Muscle layer of colon (tissue), 2 donors: ENCODE data around the gene RNF150.

Experiments
- H3K27ac ChIP-seq: one replicate; pipeline ENCODE4 v1.7.0; 2013; ENCODE audit warnings: low read depth, mild to moderate bottlenecking, low read length, moderate library complexity
- H3K27me3 ChIP-seq, 2 donors: one replicate each; pipeline ENCODE4 v1.7.0; 2013; ENCODE audit warnings: low read length in 2 of 2, mild to moderate bottlenecking in 2 of 2; ENCODE audit not compliant: insufficient read depth in 2 of 2, control insufficient read depth in 1 of 2
- H3K36me3 ChIP-seq: one replicate; pipeline ENCODE4 v1.7.0; 2013; ENCODE audit warnings: mild to moderate bottlenecking, low read length; ENCODE audit not compliant: insufficient read depth
- H3K4me1 ChIP-seq: one replicate; pipeline ENCODE4 v1.7.0; 2013; ENCODE audit warnings: mild to moderate bottlenecking, low read length; ENCODE audit not compliant: insufficient read depth
- H3K4me3 ChIP-seq, 2 donors: one replicate each; pipeline ENCODE4 v1.7.0; 2013; ENCODE audit warnings: low read length in 2 of 2, low read depth in 1 of 2, mild to moderate bottlenecking in 1 of 2, moderate library complexity in 1 of 2
- H3K9ac ChIP-seq: one replicate; pipeline ENCODE4 v1.7.0; 2013; ENCODE audit warnings: low read length
- H3K9me3 ChIP-seq: one replicate; pipeline ENCODE4 v1.7.0; 2013; ENCODE audit warnings: mild to moderate bottlenecking, low read length
- donor health status: abdominal sarcoma.
- donor health status: Adenocarcinoma of cecum.

Gene RNF150

GRCh38 chr4:140903522-140904475 lies 229.5 kb downstream of the RNF150 start:
- no peak overlapping the region for H3K27ac ChIP-seq
- H3K27me3 ChIP-seq, result no peaks in the 10 kb centered on the region
- no peaks in the 10 kb centered on the region for H3K36me3 ChIP-seq
- no peak overlapping the region for H3K4me3 ChIP-seq
- no peaks in the 10 kb centered on the region for H3K9me3 ChIP-seq
- no peak overlapping the region for H3K9ac ChIP-seq
- H3K4me1 ChIP-seq, result peaks cover 36% of the 10 kb centered on the region

- peaks cover 28% of the 10 kb centered on the region for H3K4me1 ChIP-seq
- no peaks in the 10 kb centered on the region for H3K9me3 ChIP-seq
- H3K9ac ChIP-seq, result no peak overlapping the region
- H3K27me3 ChIP-seq, result no peaks in the 10 kb centered on the region
- H3K4me3 ChIP-seq, result no peak overlapping the region
- no peak overlapping the region for H3K27ac ChIP-seq
- H3K36me3 ChIP-seq, result no peaks in the 10 kb centered on the region
These were observed 231.4 kb downstream of the RNF150 start for GRCh38 chr4:140901736-140902336.

DNA sequence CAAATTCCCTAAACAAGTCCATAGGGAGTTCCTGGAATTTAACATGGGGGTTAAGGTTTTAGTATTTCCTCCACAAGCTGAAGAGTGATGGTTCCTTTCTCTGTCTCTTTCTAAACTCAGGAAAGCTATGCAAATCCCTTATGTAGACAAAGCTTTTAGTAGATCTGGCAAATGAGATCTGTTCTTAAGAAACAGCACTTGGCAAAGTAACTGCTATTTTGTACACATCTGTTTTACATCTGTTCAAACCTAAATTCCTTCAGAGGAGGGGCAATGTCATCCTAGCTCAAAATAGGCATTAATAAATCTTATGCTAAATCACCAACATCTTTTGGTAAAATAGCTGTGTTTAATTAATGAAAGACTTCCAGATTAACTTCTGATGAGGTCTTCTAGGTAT lies 239.3 kb downstream of the RNF150 start:
- H3K9me3 ChIP-seq, result no peaks in the 10 kb centered on the region
- no peak overlapping the region for H3K4me3 ChIP-seq
- H3K4me1 ChIP-seq, result peaks cover 28% of the 10 kb centered on the region
- H3K27me3 ChIP-seq, result no peaks in the 10 kb centered on the region
- H3K36me3 ChIP-seq, result no peaks in the 10 kb centered on the region
- H3K27ac ChIP-seq, result no peak overlapping the region
- no peak overlapping the region for H3K9ac ChIP-seq

- peaks cover 15% of the 10 kb centered on the region for H3K4me1 ChIP-seq
- no peak overlapping the region for H3K27ac ChIP-seq
- H3K9me3 ChIP-seq, result no peaks in the 10 kb centered on the region
- H3K27me3 ChIP-seq, result no peaks in the 10 kb centered on the region
- H3K9ac ChIP-seq, result no peak overlapping the region
- H3K36me3 ChIP-seq, result no peaks in the 10 kb centered on the region
- no peak overlapping the region for H3K4me3 ChIP-seq
These were observed 245.2 kb downstream of the RNF150 start for GRCh38 chr4:140888054-140888453.

- H3K27me3 ChIP-seq, result no peaks in the 10 kb centered on the region
- H3K9ac ChIP-seq, result no peak overlapping the region
- H3K27ac ChIP-seq, result no peak overlapping the region
- no peaks in the 10 kb centered on the region for H3K36me3 ChIP-seq
- no peak overlapping the region for H3K4me3 ChIP-seq
- H3K4me1 ChIP-seq, result peaks cover 13% of the 10 kb centered on the region
- no peaks in the 10 kb centered on the region for H3K9me3 ChIP-seq
These were observed 245.8 kb downstream of the RNF150 start for GRCh38 chr4:140887467-140887866.

GRCh38 chr4:140884431-140885058 lies 248.7 kb downstream of the RNF150 start:
- peaks cover 13% of the 10 kb centered on the region for H3K4me1 ChIP-seq
- H3K27ac ChIP-seq, result no peak overlapping the region
- no peak overlapping the region for H3K9ac ChIP-seq
- no peak overlapping the region for H3K4me3 ChIP-seq
- no peaks in the 10 kb centered on the region for H3K36me3 ChIP-seq
- H3K9me3 ChIP-seq, result no peaks in the 10 kb centered on the region
- no peaks in the 10 kb centered on the region for H3K27me3 ChIP-seq

GRCh38 chr4:140877781-140878180 lies 255.5 kb downstream of the RNF150 start:
- H3K4me3 ChIP-seq, result no peak overlapping the region
- no peaks in the 10 kb centered on the region for H3K9me3 ChIP-seq
- H3K4me1 ChIP-seq, result peaks cover 10% of the 10 kb centered on the region
- H3K9ac ChIP-seq, result no peak overlapping the region
- no peaks in the 10 kb centered on the region for H3K27me3 ChIP-seq
- H3K27ac ChIP-seq, result no peak overlapping the region
- no peaks in the 10 kb centered on the region for H3K36me3 ChIP-seq

- H3K27me3 ChIP-seq, result no peaks in the 10 kb centered on the region
- no peak overlapping the region for H3K4me3 ChIP-seq
- H3K4me1 ChIP-seq, result peaks cover 11% of the 10 kb centered on the region
- no peaks in the 10 kb centered on the region for H3K9me3 ChIP-seq
- H3K27ac ChIP-seq, result no peak overlapping the region
- H3K36me3 ChIP-seq, result no peaks in the 10 kb centered on the region
- no peak overlapping the region for H3K9ac ChIP-seq
These were observed 256.5 kb downstream of the RNF150 start for GRCh38 chr4:140876615-140877364.

DNA sequence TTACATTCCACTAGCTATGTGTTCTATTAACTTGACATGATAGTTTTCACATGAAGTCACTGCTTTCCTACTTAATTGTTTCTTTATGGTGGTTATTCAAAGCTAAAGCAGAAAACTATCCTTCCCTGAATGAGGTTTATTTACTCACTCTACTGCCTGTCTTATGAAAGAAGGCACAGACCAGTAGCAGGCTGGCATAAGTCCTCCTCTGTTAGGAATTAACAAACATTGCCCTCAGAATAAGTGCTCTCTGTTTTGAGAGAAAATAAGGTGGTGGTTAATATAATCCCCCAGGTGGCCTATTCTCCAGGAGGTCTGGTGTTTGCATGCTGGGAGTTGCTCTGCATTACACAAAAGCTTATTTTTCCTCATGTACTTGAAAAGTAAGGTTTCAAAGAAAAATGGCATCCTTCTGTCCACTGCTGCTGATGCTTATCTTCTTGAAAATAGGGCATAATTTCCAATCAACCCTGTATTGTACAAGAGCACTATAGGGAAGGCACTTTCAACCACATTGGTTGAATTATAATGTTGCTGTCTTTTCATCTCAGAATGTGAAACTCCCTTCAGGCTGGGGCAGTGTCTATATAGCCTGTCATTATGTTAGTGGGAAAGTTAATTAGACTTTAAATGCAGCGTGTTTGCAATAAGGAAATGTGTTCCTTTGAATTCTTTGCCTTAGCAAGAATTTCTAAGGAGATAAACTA lies 257.4 kb downstream of the RNF150 start:
- no peaks in the 10 kb centered on the region for H3K27me3 ChIP-seq
- no peak overlapping the region for H3K27ac ChIP-seq
- H3K4me1 ChIP-seq, result peaks cover 18% of the 10 kb centered on the region
- H3K36me3 ChIP-seq, result no peaks in the 10 kb centered on the region
- H3K9ac ChIP-seq, result no peak overlapping the region
- no peaks in the 10 kb centered on the region for H3K9me3 ChIP-seq
- H3K4me3 ChIP-seq, result no peak overlapping the region

DNA sequence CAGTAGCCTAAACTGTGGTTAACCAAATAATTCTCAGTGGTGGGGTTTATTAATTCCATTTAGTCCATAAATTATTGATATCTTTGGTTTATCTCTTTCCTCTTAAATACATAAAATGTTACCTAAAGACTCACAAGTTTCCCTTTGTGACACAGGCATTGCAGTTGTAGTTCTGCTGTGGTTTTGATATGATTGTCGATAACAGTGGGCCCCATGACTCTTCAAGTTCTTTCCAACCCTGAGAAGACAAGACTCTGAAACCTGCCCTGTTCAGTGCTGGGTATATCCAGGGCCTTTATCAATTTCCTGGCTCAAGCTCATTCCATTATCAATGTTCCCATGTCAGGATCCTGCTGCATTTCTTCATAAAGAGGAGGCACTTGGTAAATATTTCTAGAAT lies 259.2 kb downstream of the RNF150 start:
- Histone ChIP-seq H3K4me1 (peaks cover 18% of the 10 kb centered on the region), H3K9me3 (no peaks in the 10 kb centered on the region), H3K27ac (no peak overlapping the region)

More for the DNA sequence above, 259.2 kb downstream of the RNF150 start:
- no peaks in the 10 kb centered on the region for H3K27me3 ChIP-seq
- no peak overlapping the region for H3K4me3 ChIP-seq
- H3K9ac ChIP-seq, result no peak overlapping the region
- H3K36me3 ChIP-seq, result no peaks in the 10 kb centered on the region
